SH-SY5Y (cell line): Measurements from ENCODE around the gene RAET1G.

Source experiments
- GATA2 ChIP-seq: IDR thresholded peaks from 2 replicates; pipeline ENCODE4 v1.6.1; 2011; ENCODE audit warnings: mild to moderate bottlenecking, low read depth, low read length
- GATA3 ChIP-seq: IDR thresholded peaks from 2 replicates; pipeline ENCODE4 v1.6.1; 2011; ENCODE audit warnings: low read depth, mild to moderate bottlenecking, low read length, moderate library complexity

- TF ChIP-seq GATA3 (no peak), GATA2 (no peak)
These were observed 13.0 kb downstream of the RAET1G start for GRCh38 chr6:149909701-149910470.
